ENCODE measurements around the gene PRKAG2.

Gene PRKAG2

GRCh38 chr7:151814400-151815009, 62.4 kb downstream of the PRKAG2 start:
- DNase-seq, result no peak

GRCh38 chr7:151813997-151814396, 62.9 kb downstream of the PRKAG2 start:
- no peak for DNase-seq

- DNase-seq, result no peak
Measured at GRCh38 chr7:151813445-151813844, 63.5 kb downstream of the PRKAG2 start.

GRCh38 chr7:151812967-151813366, 63.9 kb downstream of the PRKAG2 start:
- DNase-seq, result no peak

- no peak for DNase-seq
Measured at GRCh38 chr7:151810441-151811232, 66.3 kb downstream of the PRKAG2 start.

- DNase-seq, result no peak
Measured at GRCh38 chr7:151809864-151810170, 67.1 kb downstream of the PRKAG2 start.

GRCh38 chr7:151809146-151809863, 67.6 kb downstream of the PRKAG2 start:
- no peak for DNase-seq

- no peak for DNase-seq
Measured at GRCh38 chr7:151808400-151809145, 68.3 kb downstream of the PRKAG2 start.

GRCh38 chr7:151807846-151808245, 69.1 kb downstream of the PRKAG2 start:
- no peak for DNase-seq

GRCh38 chr7:151806952-151807775, 69.8 kb downstream of the PRKAG2 start:
- DNase-seq, result no peak

GRCh38 chr7:151806204-151806603, 70.7 kb downstream of the PRKAG2 start:
- no peak for DNase-seq

GRCh38 chr7:151805191-151805590, 71.7 kb downstream of the PRKAG2 start:
- no peak for DNase-seq

GRCh38 chr7:151804756-151805155, 72.2 kb downstream of the PRKAG2 start:
- no peak for DNase-seq

- DNase-seq, result no peak
Measured at GRCh38 chr7:151803841-151804240, 73.1 kb downstream of the PRKAG2 start.

- DNase-seq, result no peak
Measured at GRCh38 chr7:151802469-151802846, 74.5 kb downstream of the PRKAG2 start.

GRCh38 chr7:151801782-151802468, 75.0 kb downstream of the PRKAG2 start:
- no peak for DNase-seq

GRCh38 chr7:151801291-151801690, 75.6 kb downstream of the PRKAG2 start:
- DNase-seq, result no peak

- no peak for DNase-seq
Measured at GRCh38 chr7:151800861-151801260, 76.1 kb downstream of the PRKAG2 start.

GRCh38 chr7:151800391-151800790, 76.5 kb downstream of the PRKAG2 start:
- no peak for DNase-seq

- no peak for DNase-seq
Measured at GRCh38 chr7:151799506-151799905, 77.4 kb downstream of the PRKAG2 start.

GRCh38 chr7:151798851-151799448, 78.0 kb downstream of the PRKAG2 start:
- no peak for DNase-seq

Data from activated CD4-positive, alpha-beta T cell treated with anti-CD3 and anti-CD28 coated beads, Interleukin-2, Interleukin-6, amounts not matched to agents 100 ng/mL and 50 ng/mL, durations not matched to agents 16 hours and 8 hours (primary cell).